Parathyroid adenoma (tissue), 2 donors: ENCODE results near the gene NHS.

Source experiments
- H2AFZ ChIP-seq: fragments of 300-600 bp; sonication (generic); one replicate; pipeline ENCODE4 v1.7.0; 2017; ENCODE audit warnings: antibody characterized with exemption, mild to moderate bottlenecking
- H3K27ac ChIP-seq: fragments of 300-600 bp; sonication (generic); one replicate; pipeline ENCODE4 v1.7.0; 2017
- H3K27me3 ChIP-seq: fragments of 300-600 bp; sonication (generic); one replicate; pipeline ENCODE4 v1.7.0; 2017; ENCODE audit warnings: low read length; ENCODE audit not compliant: control insufficient read depth, insufficient read depth
- H3K36me3 ChIP-seq: fragments of 300-600 bp; sonication (generic); one replicate; pipeline ENCODE4 v1.7.0; 2017; ENCODE audit warnings: low read length; ENCODE audit not compliant: control insufficient read depth, insufficient read depth
- H3K4me1 ChIP-seq: fragments of 300-600 bp; sonication (generic); one replicate; pipeline ENCODE4 v1.7.0; 2017; ENCODE audit warnings: control low read depth
- H3K4me2 ChIP-seq: fragments of 300-600 bp; sonication (generic); one replicate; pipeline ENCODE4 v1.7.0; 2017; ENCODE audit warnings: low read length
- H3K4me3 ChIP-seq: fragments of 300-600 bp; sonication (generic); one replicate; pipeline ENCODE4 v1.7.0; 2017; ENCODE audit warnings: low read depth, low read length
- H3K79me2 ChIP-seq: fragments of 300-600 bp; sonication (generic); one replicate; pipeline ENCODE4 v1.7.0; 2017; ENCODE audit warnings: control low read depth
- H3K9ac ChIP-seq: fragments of 300-600 bp; sonication (generic); one replicate; pipeline ENCODE4 v1.7.0; 2017; ENCODE audit warnings: mild to moderate bottlenecking
- H3K9me3 ChIP-seq: fragments of 300-600 bp; sonication (generic); one replicate; pipeline ENCODE4 v1.7.0; 2017; ENCODE audit warnings: low read length; ENCODE audit not compliant: control insufficient read depth
- TF ChIP-seq, protein P1 (sequence below): fragments of 300-600 bp; sonication (generic); IDR thresholded peaks from one replicate; pipeline ENCODE4 v1.7.0; 2017; ENCODE audit warnings: antibody characterized with exemption, mild to moderate bottlenecking
- donor health status: primary hyperparathyroidism.

The NHS gene

DNA sequence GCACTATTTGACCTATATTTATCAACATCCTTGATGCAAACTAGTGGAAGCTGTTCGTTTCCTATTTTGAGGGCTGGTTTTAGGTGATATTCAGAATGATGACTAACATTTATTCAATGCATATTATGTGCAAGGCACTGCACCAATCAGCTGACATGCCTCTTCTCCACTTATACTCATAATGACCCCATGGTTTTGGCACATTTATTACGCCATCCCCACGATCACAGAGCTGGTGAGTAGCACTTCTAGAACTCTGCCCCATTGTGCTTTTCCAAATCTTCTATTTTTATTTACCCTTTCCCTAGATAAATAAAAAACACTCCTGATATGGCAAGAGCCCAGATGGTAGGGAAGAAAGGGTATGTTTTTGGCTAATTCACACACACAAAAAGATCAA is 375.4 kb downstream of the NHS start:
- Histone ChIP-seq H3K4me1 (no peaks in the 10 kb centered on the region), H3K79me2 (no peaks in the 10 kb centered on the region), H3K36me3 (no peaks in the 10 kb centered on the region), H3K4me3 (no peak overlapping the region), H2AFZ (no peak overlapping the region), H3K27ac (no peak overlapping the region), H3K27me3 (no peaks in the 10 kb centered on the region), H3K9me3 (no peaks in the 10 kb centered on the region), H3K9ac (no peak overlapping the region), H3K4me2 (no peak overlapping the region)
- TF ChIP-seq, protein P1, sequence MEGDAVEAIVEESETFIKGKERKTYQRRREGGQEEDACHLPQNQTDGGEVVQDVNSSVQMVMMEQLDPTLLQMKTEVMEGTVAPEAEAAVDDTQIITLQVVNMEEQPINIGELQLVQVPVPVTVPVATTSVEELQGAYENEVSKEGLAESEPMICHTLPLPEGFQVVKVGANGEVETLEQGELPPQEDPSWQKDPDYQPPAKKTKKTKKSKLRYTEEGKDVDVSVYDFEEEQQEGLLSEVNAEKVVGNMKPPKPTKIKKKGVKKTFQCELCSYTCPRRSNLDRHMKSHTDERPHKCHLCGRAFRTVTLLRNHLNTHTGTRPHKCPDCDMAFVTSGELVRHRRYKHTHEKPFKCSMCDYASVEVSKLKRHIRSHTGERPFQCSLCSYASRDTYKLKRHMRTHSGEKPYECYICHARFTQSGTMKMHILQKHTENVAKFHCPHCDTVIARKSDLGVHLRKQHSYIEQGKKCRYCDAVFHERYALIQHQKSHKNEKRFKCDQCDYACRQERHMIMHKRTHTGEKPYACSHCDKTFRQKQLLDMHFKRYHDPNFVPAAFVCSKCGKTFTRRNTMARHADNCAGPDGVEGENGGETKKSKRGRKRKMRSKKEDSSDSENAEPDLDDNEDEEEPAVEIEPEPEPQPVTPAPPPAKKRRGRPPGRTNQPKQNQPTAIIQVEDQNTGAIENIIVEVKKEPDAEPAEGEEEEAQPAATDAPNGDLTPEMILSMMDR: no peak

DNA sequence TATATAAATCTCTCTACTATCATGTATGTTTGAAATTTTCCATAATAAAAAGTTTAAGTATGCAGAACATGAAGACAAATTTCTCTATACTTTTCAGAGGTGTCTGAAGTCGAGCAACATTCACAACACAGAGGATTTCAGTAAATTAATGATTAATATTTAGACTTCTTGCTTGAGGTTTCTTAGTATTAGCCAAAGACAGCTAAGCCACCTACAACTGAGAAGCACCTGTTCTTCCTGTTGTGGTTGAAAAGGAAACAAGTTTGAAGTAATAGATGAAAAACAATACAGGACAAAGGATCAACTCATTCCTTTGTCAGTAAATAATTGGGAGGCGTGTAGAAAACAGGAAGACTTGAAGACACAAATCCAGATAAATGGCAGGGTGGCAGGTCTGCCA is 383.4 kb downstream of the NHS start:
- H3K4me3 ChIP-seq: no peak overlapping the region
- H3K79me2 ChIP-seq: no peaks in the 10 kb centered on the region
- H3K9me3 ChIP-seq: no peaks in the 10 kb centered on the region
- no peak overlapping the region for H3K27ac ChIP-seq
- no peaks in the 10 kb centered on the region for H3K27me3 ChIP-seq
- no peaks in the 10 kb centered on the region for H3K36me3 ChIP-seq
- TF ChIP-seq, protein P1: no peak
- no peak overlapping the region for H2AFZ ChIP-seq
- no peak overlapping the region for H3K9ac ChIP-seq
- H3K4me2 ChIP-seq: no peak overlapping the region
- H3K4me1 ChIP-seq: no peaks in the 10 kb centered on the region

DNA sequence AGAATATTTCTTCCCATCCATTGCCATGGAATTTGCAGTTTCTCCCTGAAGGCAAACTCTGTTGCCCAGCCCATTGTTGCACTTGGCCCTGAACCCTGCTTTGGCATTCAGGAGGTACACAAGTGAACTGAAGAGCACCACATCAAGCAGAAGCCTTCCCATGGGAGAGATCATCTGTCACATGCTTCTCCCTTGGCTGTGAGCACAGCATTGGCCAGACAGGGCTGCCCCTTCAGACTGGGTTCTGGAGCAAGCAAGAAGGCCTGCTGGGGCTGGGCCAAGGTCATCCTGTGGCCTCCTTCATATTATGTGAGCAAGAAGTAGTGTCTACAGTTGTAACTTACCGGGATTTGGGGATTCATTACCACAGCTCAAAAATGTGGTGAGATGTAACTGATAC is 385.0 kb downstream of the NHS start:
- Histone ChIP-seq H3K4me3 (no peak overlapping the region), H3K4me2 (no peak overlapping the region), H3K4me1 (no peaks in the 10 kb centered on the region), H3K36me3 (no peaks in the 10 kb centered on the region), H3K9ac (no peak overlapping the region), H3K27ac (no peak overlapping the region), H3K9me3 (no peaks in the 10 kb centered on the region), H3K79me2 (no peaks in the 10 kb centered on the region), H3K27me3 (no peaks in the 10 kb centered on the region), H2AFZ (no peak overlapping the region)
- TF ChIP-seq, protein P1: no peak

DNA sequence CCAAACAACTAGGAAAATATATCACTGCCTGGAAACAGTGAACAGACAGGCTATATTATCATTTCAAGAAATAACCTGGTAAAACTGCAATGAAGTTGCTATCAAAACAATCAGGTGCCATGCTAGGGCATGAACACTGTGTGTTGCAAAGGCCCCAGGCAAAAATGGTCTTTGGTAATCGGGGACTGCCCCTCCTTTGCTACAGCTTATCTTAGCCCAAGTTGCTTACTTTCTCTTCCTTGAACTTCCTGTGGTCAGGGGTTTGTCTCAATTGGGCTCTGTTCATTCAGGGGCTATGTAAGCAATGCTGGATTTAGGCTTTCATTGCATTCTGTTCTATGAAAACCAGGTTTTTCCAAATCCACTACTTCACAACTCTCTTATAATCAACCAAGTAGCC is 392.7 kb downstream of the NHS start:
- Histone ChIP-seq H3K36me3 (no peaks in the 10 kb centered on the region), H3K9me3 (no peaks in the 10 kb centered on the region), H3K4me2 (no peak overlapping the region), H3K4me1 (no peaks in the 10 kb centered on the region), H3K27ac (no peak overlapping the region), H3K27me3 (no peaks in the 10 kb centered on the region), H2AFZ (no peak overlapping the region), H3K79me2 (no peaks in the 10 kb centered on the region), H3K4me3 (no peak overlapping the region), H3K9ac (no peak overlapping the region)
- TF ChIP-seq, protein P1: no peak

DNA sequence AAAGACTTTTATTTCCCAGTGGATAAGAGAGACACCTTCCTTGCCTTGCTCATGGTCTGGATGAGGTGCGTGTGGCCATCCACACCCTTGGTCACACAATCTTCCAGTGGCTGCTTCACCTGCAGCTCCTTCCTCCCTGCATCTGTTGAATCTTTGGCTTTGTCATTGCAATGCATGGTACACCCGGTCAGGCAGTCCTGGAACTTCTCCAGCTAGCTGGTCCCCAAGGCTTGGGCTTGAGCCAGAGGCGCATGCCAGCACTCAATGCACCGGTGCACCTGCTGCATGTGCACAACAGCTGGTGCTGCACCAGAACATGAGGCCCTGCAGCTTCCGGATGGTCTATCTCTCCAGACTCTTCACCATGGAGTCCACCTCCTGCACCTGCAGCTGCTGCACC is 394.0 kb downstream of the NHS start:
- H3K27me3 ChIP-seq: no peaks in the 10 kb centered on the region
- no peak overlapping the region for H3K4me3 ChIP-seq
- H3K79me2 ChIP-seq: no peaks in the 10 kb centered on the region
- H3K27ac ChIP-seq: no peak overlapping the region
- H3K4me2 ChIP-seq: no peak overlapping the region
- H3K4me1 ChIP-seq: no peaks in the 10 kb centered on the region
- H3K36me3 ChIP-seq: no peaks in the 10 kb centered on the region
- TF ChIP-seq, protein P1: no peak
- no peaks in the 10 kb centered on the region for H3K9me3 ChIP-seq
- H2AFZ ChIP-seq: no peak overlapping the region
- H3K9ac ChIP-seq: no peak overlapping the region
